Activated CD8-positive, alpha-beta memory T cell treated with anti-CD3 and anti-CD28 coated beads, Interleukin-2, amount 50 U/mL, for 24 hours (primary cell): ENCODE data around the gene ABLIM2.

Source experiments
- DNase-seq: peaks from one replicate; pipeline ENCODE4 v3.0.0-alpha.2; 2020; ENCODE audit errors: extremely low read depth

Gene ABLIM2

GRCh38 chr4:8084712-8085490, 73.7 kb downstream of the ABLIM2 start:
- no peak for DNase-seq

GRCh38 chr4:8084031-8084660, 74.5 kb downstream of the ABLIM2 start:
- no peak for DNase-seq

- DNase-seq: no peak
Measured at GRCh38 chr4:8083086-8083825, 75.4 kb downstream of the ABLIM2 start.

GRCh38 chr4:8082517-8083055, 76.0 kb downstream of the ABLIM2 start:
- DNase-seq: no peak

- no peak for DNase-seq
Measured at GRCh38 chr4:8081621-8082516, 76.7 kb downstream of the ABLIM2 start.

GRCh38 chr4:8081171-8081570, 77.4 kb downstream of the ABLIM2 start:
- no peak for DNase-seq

- DNase-seq: no peak
Measured at GRCh38 chr4:8080754-8081065, 77.9 kb downstream of the ABLIM2 start.

GRCh38 chr4:8079916-8080753, 78.5 kb downstream of the ABLIM2 start:
- DNase-seq: no peak

- DNase-seq: no peak
Measured at GRCh38 chr4:8079031-8079885, 79.4 kb downstream of the ABLIM2 start.

GRCh38 chr4:8078610-8079015, 80.0 kb downstream of the ABLIM2 start:
- no peak for DNase-seq

GRCh38 chr4:8078109-8078494, 80.5 kb downstream of the ABLIM2 start:
- no peak for DNase-seq

- DNase-seq: no peak
Measured at GRCh38 chr4:8077181-8078108, 81.2 kb downstream of the ABLIM2 start.

GRCh38 chr4:8076023-8076422, 82.6 kb downstream of the ABLIM2 start:
- DNase-seq: no peak

- DNase-seq: no peak
Measured at GRCh38 chr4:8073206-8073863, 85.3 kb downstream of the ABLIM2 start.

- DNase-seq: no peak
Measured at GRCh38 chr4:8072235-8072968, 86.2 kb downstream of the ABLIM2 start.

GRCh38 chr4:8071766-8072165, 86.8 kb downstream of the ABLIM2 start:
- DNase-seq: no peak
